GM12878 (cell line): ENCODE results near the gene TRPM8. TPM values are rescaled to one million over a fixed set of nuclear protein-coding genes. Genes with fewer than 3 reads are reported as not detected.

Experiments used
- ATAC-seq: fragments of 200-7000 bp; cut with Tn5 transposase; 3 replicates; pipeline ENCODE4 v1.9.1; 2020; ENCODE audit warnings: mild to moderate bottlenecking, moderate library complexity
- BruUV-seq: library from RNA; stranded (reverse); fragments of 400-500 nt; replicated peaks from 2 replicates; lab custom pipeline; 2021; lab: Mats Ljungman, UMichigan
- CTCF ChIA-PET: fragments of 300-600 bp; sonication (Branson Sonifier 250); formaldehyde crosslinking; extraction: SDS; loops from one replicate; lab custom pipeline; 2021; ENCODE audit warnings: inconsistent platforms; lab: Yijun Ruan, JAX
- POLR2A ChIA-PET: fragments of 350-600 bp; formaldehyde crosslinking; extraction: SDS; loops from one replicate; lab custom pipeline; 2021; ENCODE audit warnings: inconsistent platforms; lab: Charles Lee
- RAD21 ChIA-PET: fragments of 300-600 bp; sonication (Branson Sonifier 250); formaldehyde crosslinking; loops from one replicate; lab custom pipeline; 2023; ENCODE audit warnings: antibody characterized with exemption; ENCODE audit not compliant: unreplicated experiment; lab: Charles Lee
- SMC1A ChIA-PET: fragments of 300-600 bp; sonication (Branson Sonifier 250); formaldehyde crosslinking; loops from one replicate; lab custom pipeline; 2023; ENCODE audit not compliant: unreplicated experiment, uncharacterized antibody; lab: Charles Lee
- DNase-seq: peaks from one replicate; pipeline ENCODE4 v3.0.0-alpha.2; 2011; ENCODE audit warnings: low read depth, low spot score
- FAIRE-seq: peaks from 3 replicates; lab custom pipeline; 2011; peaks lifted over from hg19 to GRCh38; lab: Jason Lieb, UNC
- H2AFZ ChIP-seq: 2 replicates; pipeline ENCODE4 v1.6.0; 2011; ENCODE audit warnings: low read depth, low read length, control low read depth; ENCODE audit not compliant: control insufficient read depth
- H3K27ac ChIP-seq: 2 replicates; pipeline ENCODE4 v1.5.1; 2011; ENCODE audit warnings: control low read depth; ENCODE audit not compliant: control insufficient read depth, insufficient read depth
- H3K27me3 ChIP-seq, 2 experiments: replicated peaks in 1 of 2; 2 replicates each; pipeline versions ENCODE4 v1.6.0 to v1.6.1; 2011; ENCODE audit warnings: low read length in 1 of 2; ENCODE audit not compliant: control insufficient read depth in 2 of 2, insufficient read depth in 2 of 2
- H3K36me3 ChIP-seq, 2 experiments: 2 replicates each; pipeline ENCODE4 v1.5.1; 2011; ENCODE audit warnings: low read length in 1 of 2; ENCODE audit not compliant: control insufficient read depth in 2 of 2, insufficient read depth in 2 of 2
- H3K4me1 ChIP-seq: 2 replicates; pipeline ENCODE4 v1.6.1; 2011; ENCODE audit warnings: mild to moderate bottlenecking, low read length, moderate library complexity, mixed read lengths; ENCODE audit not compliant: control insufficient read depth, insufficient read depth
- H3K4me2 ChIP-seq: 2 replicates; pipeline ENCODE4 v1.6.0; 2011; ENCODE audit warnings: control low read depth; ENCODE audit not compliant: control insufficient read depth, insufficient read depth
- H3K4me3 ChIP-seq: fragments of 200-600 bp; sonication (generic); 2 replicates; pipeline ENCODE4 v1.5.1; 2016
- H3K79me2 ChIP-seq: 2 replicates; pipeline ENCODE4 v1.6.0; 2011; ENCODE audit warnings: low read length; ENCODE audit not compliant: control insufficient read depth, insufficient read depth
- H3K9ac ChIP-seq: 2 replicates; pipeline ENCODE4 v1.8.0; 2011; ENCODE audit warnings: low read length, control low read depth, mixed read lengths; ENCODE audit not compliant: control insufficient read depth, insufficient read depth
- H3K9me3 ChIP-seq: replicated peaks from 3 replicates; pipeline ENCODE4 v1.5.1; 2011; ENCODE audit warnings: mild to moderate bottlenecking, low read length; ENCODE audit not compliant: control insufficient read depth, insufficient read depth
- H4K20me1 ChIP-seq: 2 replicates; pipeline ENCODE4 v1.6.0; 2011; ENCODE audit not compliant: control insufficient read depth, insufficient read depth
- CBX3 ChIP-seq: fragments of 200-600 bp; sonication (generic); IDR thresholded peaks from 2 replicates; pipeline ENCODE4 v1.6.1; 2016; ENCODE audit warnings: low read depth, borderline replicate concordance
- ESRRA ChIP-seq: IDR thresholded peaks from 2 replicates; pipeline ENCODE4 v1.6.1; 2012; ENCODE audit warnings: mild to moderate bottlenecking, low read length, improper control_type of control experiment
- HCFC1 ChIP-seq: fragments of 150-350 bp; IDR thresholded peaks from 2 replicates; pipeline ENCODE4 v1.6.1; 2014; ENCODE audit warnings: low read length
- JUNB ChIP-seq: IDR thresholded peaks from 2 replicates; pipeline ENCODE4 v1.6.1; 2016; ENCODE audit warnings: antibody characterized with exemption, mild to moderate bottlenecking
- KLF5 ChIP-seq: fragments of 450-650 bp; IDR thresholded peaks from 2 replicates; pipeline ENCODE4 v1.6.1; 2014; ENCODE audit warnings: mild to moderate bottlenecking; ENCODE audit not compliant: partially characterized antibody
- MXI1 ChIP-seq: fragments of 150-350 bp; IDR thresholded peaks from 2 replicates; pipeline ENCODE4 v1.6.1; 2011; ENCODE audit warnings: low read depth, mild to moderate bottlenecking, inconsistent platforms, low read length, improper control_type of control experiment
- SMAD1 ChIP-seq: fragments of 450-650 bp; IDR thresholded peaks from 2 replicates; pipeline ENCODE4 v1.6.1; 2018; ENCODE audit warnings: mild to moderate bottlenecking, low read depth; ENCODE audit not compliant: partially characterized antibody
- SMARCA5 ChIP-seq: fragments of 450-650 bp; IDR thresholded peaks from 2 replicates; pipeline ENCODE4 v1.6.1; 2017; ENCODE audit warnings: mild to moderate bottlenecking
- TCF12 ChIP-seq: IDR thresholded peaks from 2 replicates; pipeline ENCODE4 v1.6.1; 2011; ENCODE audit warnings: low read depth, mild to moderate bottlenecking, low read length
- ZSCAN29 ChIP-seq: fragments of 450-650 bp; IDR thresholded peaks from 2 replicates; pipeline ENCODE4 v1.6.1; 2017; ENCODE audit warnings: mild to moderate bottlenecking, moderate library complexity
- whole genome bisulfite sequencing: methylation state at CpG from one replicate; pipeline ENCODE4 v1.1.6; 2016; ENCODE audit warnings: low lambda C conversion rate; ENCODE audit not compliant: insufficient replicate concordance, insufficient coverage; ENCODE audit errors: missing lambda C conversion rate; 5-methylcytosine and 5-hydroxymethylcytosine counted together
- in situ Hi-C: fragments of 300-500 bp; cut with MboI; formaldehyde crosslinking; loops from 9 replicates; pipeline ENCODE4 v1.14.3; 2018; ENCODE audit warnings: mixed read lengths
- intact Hi-C: fragments of 100-400 bp; cut with micrococcal nuclease; formaldehyde crosslinking; loops from one replicate; pipeline ENCODE4 v1.14.2; 2022; ENCODE audit not compliant: unreplicated experiment
- polyA plus RNA-seq, 11 experiments: library from polyadenylated mRNA; depleted of rRNA in 4 of 11; unstranded in 6 of 11; stranded (reverse) in 5 of 11; fragments of >200 nt; fragmentation: Nextera tagmentation in 4 of 11; fragmentation: Illumina TruSeq in 1 of 11; extraction: Ambion mirVana in 4 of 11; extraction: Trizol in 1 of 11; gene quantifications; 1 replicate in 1 of 11; 2 replicates in 10 of 11; pipeline versions ENCODE4 v1.2.1 to v1.2.3, GENCODE V29; 2011 to 2016; ENCODE audit warnings: inconsistent platforms in 2 of 11, missing spikeins in 2 of 11, low read depth in 1 of 11
- total RNA-seq, 4 experiments: library from RNA; depleted of rRNA in 3 of 4; stranded (reverse); fragments of >200 nt in 3 of 4; fragmentation: Illumina TruSeq in 1 of 4; extraction: Trizol in 1 of 4; gene quantifications; 2 replicates each; pipeline versions ENCODE4 v1.2.1 to v1.2.3, GENCODE V29; 2013 to 2021
- TF ChIP-seq, protein P1 (sequence below): IDR thresholded peaks from 2 replicates; pipeline ENCODE4 v1.6.1; 2011; ENCODE audit warnings: mild to moderate bottlenecking, low read depth, low read length, moderate library complexity; ENCODE audit not compliant: insufficient replicate concordance
- TF ChIP-seq, protein P2 (sequence below): IDR thresholded peaks from 2 replicates; pipeline ENCODE4 v1.6.1; 2011; ENCODE audit warnings: borderline replicate concordance, low read depth, mild to moderate bottlenecking, moderate library complexity, low read length; ENCODE audit not compliant: insufficient read depth, poor library complexity, severe bottlenecking
- TF ChIP-seq, protein P3 (sequence below): fragments of 450-650 bp; IDR thresholded peaks from 2 replicates; pipeline ENCODE4 v1.6.1; 2016; ENCODE audit warnings: mild to moderate bottlenecking
- TF ChIP-seq, protein P4 (sequence below): IDR thresholded peaks from 2 replicates; pipeline ENCODE4 v1.6.1; 2012; ENCODE audit warnings: low read depth, low read length, improper control_type of control experiment
- TF ChIP-seq, protein P5 (sequence below): IDR thresholded peaks from 2 replicates; pipeline ENCODE4 v1.6.1; 2011; ENCODE audit warnings: low read depth, mild to moderate bottlenecking, low read length, moderate library complexity, borderline replicate concordance; ENCODE audit errors: extremely low read depth

The TRPM8 gene
- total and polyA plus RNA-seq, 10 of the 15 experiments (the other 5 are each of a cell fraction or from before 2014, with no cell fraction given): 3.9 TPM; not detected in 9

DNA sequence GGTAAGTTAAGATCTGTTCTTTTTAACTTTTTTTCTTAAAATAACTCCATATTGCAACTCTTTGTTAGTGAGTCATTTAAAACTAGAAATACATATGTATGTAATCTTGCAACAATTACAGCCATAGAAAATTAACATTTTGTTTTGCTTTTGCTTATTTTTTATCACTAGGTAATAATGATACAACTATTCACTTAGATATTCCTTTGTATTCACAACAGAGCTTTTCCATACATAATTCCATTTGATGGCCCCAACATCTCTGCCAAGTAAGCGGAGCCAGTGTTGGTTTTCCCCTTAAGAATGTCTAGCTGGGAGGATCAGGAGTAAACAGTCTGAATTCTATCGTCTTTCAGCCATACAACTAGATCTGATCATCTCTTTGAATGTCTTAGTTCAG lies 149.4 kb downstream of the TRPM8 start:
- intact Hi-C loops: no loop called here
- ChIA-PET CTCF (interaction anchor here (0.6 kb wide), 1 partner anchor 14 kb away, joined by 3 read pairs; no protein-coding TSS in a partner anchor), SMC1A (no interaction called here)
- FAIRE-seq (no peak), ATAC-seq (no peak), DNase-seq (no peak)
- in situ Hi-C loops: no loop called here
- Histone ChIP-seq H3K9me3 (no peaks in the 10 kb centered on the region; the same call in 2 of the 3 replicates), H3K9ac (no peak overlapping the region), H3K79me2 (no peaks in the 10 kb centered on the region), H3K4me3 (no peak overlapping the region), H3K36me3 (no peaks in the 10 kb centered on the region), H3K27ac (no peak overlapping the region), H3K4me1 (no peaks in the 10 kb centered on the region), H2AFZ (no peak overlapping the region), H3K27me3 (no peaks in the 10 kb centered on the region)
- WGBS: 44% methylated on average over 2 of the region's 2 CpGs
- TF ChIP-seq TCF12: no peak
- TF ChIP-seq, protein P1, sequence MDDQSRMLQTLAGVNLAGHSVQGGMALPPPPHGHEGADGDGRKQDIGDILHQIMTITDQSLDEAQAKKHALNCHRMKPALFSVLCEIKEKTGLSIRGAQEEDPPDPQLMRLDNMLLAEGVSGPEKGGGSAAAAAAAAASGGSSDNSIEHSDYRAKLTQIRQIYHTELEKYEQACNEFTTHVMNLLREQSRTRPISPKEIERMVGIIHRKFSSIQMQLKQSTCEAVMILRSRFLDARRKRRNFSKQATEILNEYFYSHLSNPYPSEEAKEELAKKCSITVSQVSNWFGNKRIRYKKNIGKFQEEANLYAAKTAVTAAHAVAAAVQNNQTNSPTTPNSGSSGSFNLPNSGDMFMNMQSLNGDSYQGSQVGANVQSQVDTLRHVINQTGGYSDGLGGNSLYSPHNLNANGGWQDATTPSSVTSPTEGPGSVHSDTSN: no peak
- TF ChIP-seq SMAD1: no peak
- no peak for TF ChIP-seq JUNB
- TF ChIP-seq HCFC1: no peak
- TF ChIP-seq, protein P2, sequence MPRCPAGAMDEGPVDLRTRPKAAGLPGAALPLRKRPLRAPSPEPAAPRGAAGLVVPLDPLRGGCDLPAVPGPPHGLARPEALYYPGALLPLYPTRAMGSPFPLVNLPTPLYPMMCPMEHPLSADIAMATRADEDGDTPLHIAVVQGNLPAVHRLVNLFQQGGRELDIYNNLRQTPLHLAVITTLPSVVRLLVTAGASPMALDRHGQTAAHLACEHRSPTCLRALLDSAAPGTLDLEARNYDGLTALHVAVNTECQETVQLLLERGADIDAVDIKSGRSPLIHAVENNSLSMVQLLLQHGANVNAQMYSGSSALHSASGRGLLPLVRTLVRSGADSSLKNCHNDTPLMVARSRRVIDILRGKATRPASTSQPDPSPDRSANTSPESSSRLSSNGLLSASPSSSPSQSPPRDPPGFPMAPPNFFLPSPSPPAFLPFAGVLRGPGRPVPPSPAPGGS: no peak
- no peak for TF ChIP-seq MXI1
- no peak for TF ChIP-seq KLF5
- TF ChIP-seq, protein P3, sequence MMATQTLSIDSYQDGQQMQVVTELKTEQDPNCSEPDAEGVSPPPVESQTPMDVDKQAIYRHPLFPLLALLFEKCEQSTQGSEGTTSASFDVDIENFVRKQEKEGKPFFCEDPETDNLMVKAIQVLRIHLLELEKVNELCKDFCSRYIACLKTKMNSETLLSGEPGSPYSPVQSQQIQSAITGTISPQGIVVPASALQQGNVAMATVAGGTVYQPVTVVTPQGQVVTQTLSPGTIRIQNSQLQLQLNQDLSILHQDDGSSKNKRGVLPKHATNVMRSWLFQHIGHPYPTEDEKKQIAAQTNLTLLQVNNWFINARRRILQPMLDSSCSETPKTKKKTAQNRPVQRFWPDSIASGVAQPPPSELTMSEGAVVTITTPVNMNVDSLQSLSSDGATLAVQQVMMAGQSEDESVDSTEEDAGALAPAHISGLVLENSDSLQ: no peak
- TF ChIP-seq ESRRA: no peak
- TF ChIP-seq, protein P4, sequence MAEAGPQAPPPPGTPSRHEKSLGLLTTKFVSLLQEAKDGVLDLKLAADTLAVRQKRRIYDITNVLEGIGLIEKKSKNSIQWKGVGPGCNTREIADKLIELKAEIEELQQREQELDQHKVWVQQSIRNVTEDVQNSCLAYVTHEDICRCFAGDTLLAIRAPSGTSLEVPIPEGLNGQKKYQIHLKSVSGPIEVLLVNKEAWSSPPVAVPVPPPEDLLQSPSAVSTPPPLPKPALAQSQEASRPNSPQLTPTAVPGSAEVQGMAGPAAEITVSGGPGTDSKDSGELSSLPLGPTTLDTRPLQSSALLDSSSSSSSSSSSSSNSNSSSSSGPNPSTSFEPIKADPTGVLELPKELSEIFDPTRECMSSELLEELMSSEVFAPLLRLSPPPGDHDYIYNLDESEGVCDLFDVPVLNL: no peak
- no peak for TF ChIP-seq SMARCA5
- TF ChIP-seq CBX3: no peak
- TF ChIP-seq, protein P5, sequence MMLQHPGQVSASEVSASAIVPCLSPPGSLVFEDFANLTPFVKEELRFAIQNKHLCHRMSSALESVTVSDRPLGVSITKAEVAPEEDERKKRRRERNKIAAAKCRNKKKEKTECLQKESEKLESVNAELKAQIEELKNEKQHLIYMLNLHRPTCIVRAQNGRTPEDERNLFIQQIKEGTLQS: no peak
- TF ChIP-seq ZSCAN29: no peak
- TF ChIP-seq, all 136 proteins: peak for 0
- RAD21 ChIA-PET: no interaction called here
- POLR2A ChIA-PET: no interaction called here
- Histone ChIP-seq H4K20me1 (no peaks in the 10 kb centered on the region), H3K4me2 (no peak overlapping the region)
- BruUV-seq: no TSS peak
